Central memory CD4-positive, alpha-beta T cell (primary cell): ENCODE results near the gene TMEM253.

Source experiments
- DNase-seq: peaks from one replicate; pipeline ENCODE4 v3.0.0; 2022

The TMEM253 gene

GRCh38 chr14:21106176-21106497, 5.3 kb downstream of the TMEM253 start:
- DNase-seq, result no peak

- DNase-seq, result peak; percentile 64
These were observed 5.8 kb downstream of the TMEM253 start for GRCh38 chr14:21106498-21107282.

- no peak for DNase-seq
These were observed 6.5 kb downstream of the TMEM253 start for GRCh38 chr14:21107283-21107800.

GRCh38 chr14:21108791-21109190, 7.9 kb downstream of the TMEM253 start:
- no peak for DNase-seq

GRCh38 chr14:21109377-21110138, 8.7 kb downstream of the TMEM253 start:
- no peak for DNase-seq

GRCh38 chr14:21112255-21112654, 11.4 kb downstream of the TMEM253 start:
- no peak for DNase-seq

- DNase-seq, result no peak
These were observed 12.5 kb downstream of the TMEM253 start for GRCh38 chr14:21113369-21113768.

GRCh38 chr14:21118933-21119332, 18.1 kb downstream of the TMEM253 start:
- DNase-seq, result no peak

GRCh38 chr14:21120686-21121085, 19.8 kb downstream of the TMEM253 start:
- no peak for DNase-seq

- no peak for DNase-seq
These were observed 20.3 kb downstream of the TMEM253 start for GRCh38 chr14:21121122-21121521.

- no peak for DNase-seq
These were observed 22.6 kb downstream of the TMEM253 start for GRCh38 chr14:21123429-21123828.

- no peak for DNase-seq
These were observed 33.0 kb downstream of the TMEM253 start for GRCh38 chr14:21133901-21134300.

GRCh38 chr14:21136024-21136423, 35.2 kb downstream of the TMEM253 start:
- DNase-seq, result peak; percentile 7

GRCh38 chr14:21142357-21142756, 41.5 kb downstream of the TMEM253 start:
- no peak for DNase-seq

GRCh38 chr14:21145437-21145836, 44.6 kb downstream of the TMEM253 start:
- DNase-seq, result no peak

GRCh38 chr14:21149641-21150367, 48.9 kb downstream of the TMEM253 start:
- DNase-seq, result no peak
